ENCODE data around the gene RALGAPA1.
"Not testable (repeated sequence)": the region's sequence is repeated elsewhere in the genome, so short reads cannot be mapped to it uniquely, and the experiment has no call there.

RALGAPA1 gene

DNA sequence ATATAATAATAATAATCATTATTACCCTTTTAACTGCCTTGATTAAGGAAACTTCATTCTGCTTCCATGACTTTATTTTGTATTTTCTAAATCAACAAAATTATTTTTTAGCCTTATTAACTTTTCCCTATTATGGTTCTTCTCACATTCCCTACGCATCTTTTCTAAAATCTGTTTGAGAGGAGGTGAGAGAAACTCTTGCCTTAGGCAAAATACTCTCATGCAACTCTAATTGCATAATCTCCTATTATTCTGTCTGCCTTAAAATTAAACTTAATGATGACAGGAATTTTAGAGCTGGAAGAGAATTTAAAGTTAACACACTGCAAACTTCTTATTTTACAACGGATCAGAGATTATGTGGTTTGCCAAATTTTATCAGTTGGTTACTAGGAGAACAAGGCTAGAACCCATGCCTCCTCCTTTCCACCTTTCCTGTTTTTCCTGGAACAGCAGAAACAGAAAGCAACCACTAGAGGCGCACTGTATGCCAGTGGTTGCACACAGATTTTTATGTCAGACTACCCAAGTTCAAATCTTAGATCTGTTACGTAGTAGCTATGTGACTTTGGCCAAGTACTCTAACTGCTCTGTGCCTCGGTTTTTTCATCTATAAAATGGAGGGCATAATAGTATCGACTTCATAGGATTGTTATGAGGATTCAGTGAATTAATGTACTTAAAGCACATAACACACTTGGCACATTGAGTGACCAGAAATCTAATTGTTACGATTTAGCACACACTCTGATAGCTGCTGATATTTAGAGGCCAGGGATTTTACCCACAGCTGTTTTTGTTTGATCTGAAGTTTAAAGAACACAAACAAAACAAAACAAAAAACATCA, 12.7 kb upstream of the RALGAPA1 start:
- peak; percentile 56 for DNase-seq

DNA sequence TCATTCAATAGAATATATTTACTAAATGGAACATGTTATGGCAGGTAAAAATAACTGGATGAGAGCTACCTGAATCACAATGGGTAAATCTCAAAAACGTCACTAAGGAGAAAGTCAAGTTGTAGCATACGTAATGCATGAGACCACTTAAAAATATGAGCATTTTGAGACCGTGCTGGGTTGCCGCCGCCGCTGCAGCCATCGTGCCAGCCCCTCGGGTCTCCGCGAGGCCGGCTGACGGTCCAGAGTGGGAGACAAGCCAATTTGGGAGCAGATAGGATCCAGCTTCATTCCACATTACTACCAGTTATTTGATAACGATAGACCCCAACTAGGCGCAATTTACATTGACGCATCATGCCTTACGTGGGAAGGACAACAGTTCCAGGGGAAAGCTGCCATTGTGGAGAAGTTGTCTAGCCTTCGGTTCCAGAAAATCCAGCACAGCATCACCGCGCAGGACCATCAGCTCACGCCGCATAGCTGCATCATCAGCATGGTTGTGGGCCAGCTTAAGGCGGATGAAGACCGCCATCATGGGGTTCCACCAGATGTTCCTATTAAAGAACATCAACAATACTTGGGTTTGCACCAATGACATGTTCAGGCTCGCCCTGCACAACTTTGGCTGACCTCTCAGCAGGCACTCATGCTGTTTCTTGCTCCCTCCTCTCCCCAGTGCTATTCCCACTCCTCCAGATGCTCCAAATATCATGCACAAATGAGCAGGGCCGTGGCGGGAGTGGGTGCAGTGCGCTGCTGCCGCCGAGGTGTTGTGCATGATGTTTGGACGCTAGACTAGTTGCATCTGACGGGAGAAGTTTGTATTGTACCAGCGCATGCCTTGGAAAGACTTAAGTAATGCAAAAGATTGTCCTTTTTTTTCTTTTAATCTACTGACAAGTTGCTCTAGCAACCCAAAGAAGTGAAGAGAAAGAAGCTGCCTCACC, 10.8 kb upstream of the RALGAPA1 start:
- DNase-seq: no peak

DNA sequence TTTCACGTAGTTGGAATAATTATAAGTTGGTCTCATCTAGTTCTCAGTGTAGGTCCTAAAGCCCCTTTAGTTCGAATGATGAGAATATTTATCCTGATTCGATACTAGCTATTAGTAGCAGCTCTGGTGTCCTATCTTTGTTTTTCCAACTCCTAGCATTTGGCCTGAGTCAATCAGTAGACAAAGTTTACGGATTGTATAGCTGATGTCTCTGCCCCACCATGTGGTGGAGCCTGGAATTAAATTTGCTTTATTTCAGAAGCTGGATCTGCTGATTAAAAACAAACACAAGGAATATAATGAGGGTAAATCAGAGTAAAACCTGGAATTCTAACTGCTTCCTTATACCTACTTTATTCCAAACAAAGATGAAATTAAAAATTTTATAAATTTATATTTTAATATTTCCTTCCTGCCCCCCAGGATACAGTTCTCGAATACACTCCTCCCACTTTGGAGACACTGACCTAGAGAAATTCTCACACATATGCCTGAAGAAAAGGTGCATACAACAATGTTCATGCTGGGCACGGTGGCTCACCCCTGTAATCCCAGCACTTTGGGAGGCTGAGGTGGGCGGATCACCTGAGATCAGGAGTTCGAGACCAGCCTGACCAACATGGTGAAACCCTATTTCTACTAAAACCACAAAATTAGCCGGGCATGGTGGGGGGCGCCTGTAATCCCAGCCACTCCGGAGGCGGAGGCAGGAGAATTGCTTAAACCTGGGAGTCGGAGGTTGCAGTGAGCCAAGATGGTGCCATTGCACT, 9.4 kb upstream of the RALGAPA1 start:
- DNase-seq: peak; percentile 19

DNA sequence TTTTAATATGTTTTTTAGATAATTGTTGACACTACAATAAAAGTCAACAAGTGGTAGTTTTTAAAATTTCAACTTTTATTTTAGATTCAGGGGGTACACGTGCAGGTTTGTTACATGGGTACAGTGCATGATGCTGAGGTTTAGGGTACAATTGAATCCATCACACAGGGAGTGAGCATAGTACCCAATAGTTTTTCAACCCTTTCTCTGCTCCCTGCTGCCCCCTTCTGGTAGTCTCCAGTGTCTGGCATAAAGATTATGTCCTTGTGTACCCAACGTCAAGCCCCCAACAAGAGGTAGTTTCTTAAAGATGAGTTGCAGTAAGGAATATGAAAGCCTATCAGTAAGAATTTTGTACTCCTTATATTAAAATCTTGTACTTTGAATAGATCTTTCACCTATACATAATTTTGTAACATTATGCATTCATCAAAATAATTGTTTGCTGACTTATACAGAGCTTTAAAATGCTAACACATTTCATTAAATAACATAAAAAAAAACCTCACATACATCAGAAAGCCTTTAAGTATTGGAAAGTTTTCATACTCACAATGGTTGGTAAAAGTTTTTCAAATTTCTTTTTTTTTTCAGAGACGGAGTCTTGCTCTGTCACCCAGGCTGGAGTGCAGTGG, 5.4 kb upstream of the RALGAPA1 start:
- DNase-seq: peak; percentile 59

DNA sequence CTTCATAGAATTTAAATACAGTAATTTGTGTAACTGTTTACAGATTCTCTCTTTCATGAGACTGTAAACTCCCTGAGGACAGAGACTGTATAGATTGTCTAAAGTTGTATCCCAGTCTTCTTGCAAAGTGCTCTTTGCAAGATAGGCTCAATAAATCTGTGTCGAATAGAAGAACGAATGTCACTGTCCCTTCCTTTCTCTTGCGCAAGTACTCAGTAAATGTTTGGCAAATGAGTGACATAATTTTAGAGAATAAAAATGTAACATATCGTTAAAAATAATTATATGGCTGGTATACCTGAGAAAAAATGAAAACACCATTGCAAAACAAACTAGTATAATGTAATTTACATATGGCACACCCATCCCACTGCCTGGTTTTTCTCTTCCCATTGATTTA, 1.9 kb upstream of the RALGAPA1 start:
- no peak for DNase-seq

DNA sequence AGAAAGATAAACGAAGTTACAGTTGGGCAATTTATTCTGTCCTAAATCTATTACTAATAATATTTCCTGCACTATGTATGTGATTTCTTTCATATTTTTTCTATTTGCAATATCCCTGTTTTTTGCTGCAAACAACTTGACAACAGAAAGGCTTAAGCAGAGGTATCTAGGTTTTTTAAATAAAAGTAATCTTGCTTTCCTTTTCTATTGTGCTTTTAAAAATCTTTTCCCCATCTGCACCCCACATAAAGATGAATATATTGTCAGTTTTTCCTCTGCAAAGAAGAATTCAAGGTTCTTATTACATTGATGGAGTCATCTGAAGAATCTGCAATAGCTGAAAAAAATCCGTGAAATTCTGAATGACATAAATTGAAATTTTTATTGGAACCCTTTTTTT, 502 bp upstream of the RALGAPA1 start:
- DNase-seq: no peak

DNA sequence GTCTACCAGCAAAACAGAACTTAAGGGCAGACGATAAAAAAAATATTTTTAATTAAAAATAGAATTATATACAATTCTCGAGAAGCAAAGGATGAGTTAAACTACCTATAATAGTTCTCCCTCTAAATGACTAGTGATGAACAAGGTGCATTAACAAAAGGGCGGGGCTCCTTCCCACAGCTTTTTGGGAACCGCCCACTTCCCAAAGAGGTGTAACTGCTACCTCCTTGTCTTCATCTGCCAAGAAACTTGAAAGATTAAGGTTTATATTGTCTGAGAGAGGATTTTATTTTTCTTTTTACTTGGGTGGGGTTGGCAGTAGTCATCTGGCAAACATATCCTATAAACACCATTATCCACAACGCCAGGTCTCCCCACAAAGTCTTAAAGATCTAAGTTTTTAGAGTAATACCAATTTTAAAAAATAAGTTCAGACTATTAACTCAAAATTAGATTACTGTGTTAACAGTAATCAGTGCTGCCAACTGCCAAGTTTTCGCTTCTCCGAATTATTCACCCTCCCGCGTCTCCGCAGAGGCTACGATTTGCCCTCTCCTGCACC, 938 bp downstream of the RALGAPA1 start:
- no peak for DNase-seq

DNA sequence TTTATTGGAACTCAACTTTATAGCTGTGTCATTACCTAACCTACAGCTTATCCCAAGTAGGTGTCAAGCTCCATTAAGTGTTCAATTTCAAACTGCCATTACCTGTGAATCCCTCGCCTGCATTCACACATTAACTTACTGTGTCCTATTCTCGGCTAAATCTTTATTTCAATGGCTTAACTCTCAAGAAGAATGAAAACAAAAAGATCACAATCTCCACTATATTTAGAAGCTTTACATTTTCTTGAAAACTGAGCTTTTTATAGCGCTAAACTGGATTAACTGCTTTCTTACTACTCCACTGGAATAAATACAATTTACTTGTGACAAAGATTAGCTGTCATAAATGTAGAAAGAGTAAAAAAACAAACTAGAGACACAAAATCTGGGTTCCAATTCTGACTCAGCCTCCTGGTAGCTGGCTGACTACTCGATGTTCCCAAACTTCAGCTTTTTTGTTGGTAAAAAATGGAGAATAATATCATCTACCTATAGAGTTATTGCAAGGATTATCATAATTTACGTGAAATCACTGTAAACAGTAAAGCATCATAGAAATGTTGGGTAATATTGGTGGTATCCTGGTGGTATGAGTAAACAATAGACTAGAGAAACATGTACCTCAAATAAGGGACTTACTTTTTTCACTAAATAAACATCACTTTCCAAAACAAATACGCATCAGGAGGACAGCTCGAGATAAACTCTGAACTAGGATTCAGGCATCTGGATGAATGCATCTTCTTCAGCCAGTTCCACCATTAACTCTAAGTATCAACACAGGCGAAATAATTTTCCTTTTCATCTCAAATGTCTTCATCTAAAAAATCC, 1.7 kb downstream of the RALGAPA1 start:
- no peak for DNase-seq

DNA sequence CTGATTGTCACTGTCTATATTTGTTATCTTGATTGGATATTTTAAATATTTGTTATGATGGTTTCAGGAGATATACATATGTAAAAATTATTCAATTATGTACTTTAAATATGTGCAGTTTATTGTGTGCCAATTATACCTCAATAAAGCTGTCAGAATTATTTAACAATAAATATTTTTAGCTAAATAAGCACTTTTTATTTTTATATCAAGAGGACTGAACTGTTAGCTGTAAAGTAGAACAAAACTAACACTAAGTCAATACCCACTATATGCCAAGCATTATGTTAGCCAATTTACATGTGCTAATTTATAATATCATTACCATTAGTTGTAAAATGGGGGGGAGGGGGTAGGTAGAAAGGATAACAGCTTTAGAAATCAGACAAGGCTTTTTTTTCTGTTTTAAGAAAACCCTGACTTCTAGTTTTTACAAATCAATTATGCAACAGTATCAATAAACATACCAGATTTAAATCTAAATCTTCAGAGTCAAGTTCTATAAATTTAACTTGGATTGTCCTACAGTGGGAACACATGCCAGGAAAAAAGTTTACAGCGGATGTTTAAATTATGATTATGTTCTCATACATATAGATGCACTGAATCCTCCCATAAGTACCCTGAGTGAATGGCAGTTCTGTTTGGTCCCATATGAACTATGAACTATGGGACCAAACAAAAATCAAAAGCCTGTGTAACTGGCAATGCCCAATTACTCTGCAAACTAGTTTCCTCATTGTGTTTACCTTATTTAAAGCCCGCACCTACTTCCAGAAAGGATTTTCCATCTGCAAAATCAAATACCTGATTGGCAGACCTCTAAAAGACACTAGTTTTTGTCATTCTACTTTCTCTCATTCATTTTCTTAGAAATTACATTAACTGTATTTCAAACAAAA, 2.8 kb downstream of the RALGAPA1 start:
- no peak for DNase-seq

DNA sequence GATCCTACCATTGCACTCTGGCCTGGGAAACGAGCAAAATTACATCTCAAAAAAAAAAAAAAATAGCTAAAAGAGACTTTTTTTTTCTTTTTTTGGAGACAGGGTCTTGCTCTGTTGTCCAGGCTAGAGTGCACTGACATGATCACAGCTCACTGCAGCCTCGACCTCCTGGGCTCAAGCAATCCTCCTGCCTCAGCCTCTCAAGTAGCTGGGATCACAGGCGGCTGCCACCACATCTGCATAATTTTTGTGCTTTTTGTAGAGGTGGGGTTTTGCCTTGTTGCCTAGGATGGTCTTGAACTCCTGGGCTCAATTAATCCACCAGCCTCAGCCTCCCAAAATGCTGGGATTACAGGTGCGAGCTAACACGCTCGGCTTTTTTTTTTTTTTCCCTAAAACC, 11.3 kb downstream of the RALGAPA1 start:
- no peak for DNase-seq

DNA sequence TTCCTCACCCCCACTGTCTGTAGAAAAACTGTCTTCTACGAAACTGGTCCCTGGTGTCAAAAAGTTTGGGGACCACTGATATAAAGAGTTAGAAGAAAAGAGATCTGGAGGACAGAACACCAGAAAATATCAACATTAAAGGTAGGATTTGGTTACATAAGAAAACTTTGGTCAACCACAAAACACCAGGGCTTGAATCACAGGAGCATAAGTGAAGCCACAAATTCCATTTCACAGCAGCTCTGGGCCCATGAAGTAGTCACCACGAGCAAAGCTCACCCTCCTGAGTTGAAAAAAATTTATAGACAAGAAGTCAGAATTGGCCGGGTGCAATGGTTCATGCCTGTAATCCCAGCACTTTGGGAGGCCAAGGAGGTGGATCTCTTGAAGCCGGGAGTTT, 19.4 kb downstream of the RALGAPA1 start:
- DNase-seq: no peak

DNA sequence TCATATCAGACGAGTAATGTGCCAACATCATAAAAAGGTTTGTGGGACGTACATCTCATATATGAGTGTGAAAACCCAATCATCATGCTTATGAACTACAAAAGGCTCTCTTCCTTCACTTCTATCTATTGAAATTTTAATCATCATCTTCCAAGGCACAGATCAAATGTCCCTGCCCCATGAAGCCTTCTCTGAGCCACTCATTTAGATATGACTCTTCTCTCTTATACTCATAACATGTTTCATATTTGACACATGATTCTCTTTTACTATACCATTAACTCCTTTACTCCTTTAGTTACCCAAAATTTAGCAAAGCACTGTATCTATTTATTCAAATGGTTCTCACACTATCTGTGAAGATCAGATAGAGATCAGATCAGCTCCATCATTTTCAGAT, 22.2 kb downstream of the RALGAPA1 start:
- DNase-seq: no peak

DNA sequence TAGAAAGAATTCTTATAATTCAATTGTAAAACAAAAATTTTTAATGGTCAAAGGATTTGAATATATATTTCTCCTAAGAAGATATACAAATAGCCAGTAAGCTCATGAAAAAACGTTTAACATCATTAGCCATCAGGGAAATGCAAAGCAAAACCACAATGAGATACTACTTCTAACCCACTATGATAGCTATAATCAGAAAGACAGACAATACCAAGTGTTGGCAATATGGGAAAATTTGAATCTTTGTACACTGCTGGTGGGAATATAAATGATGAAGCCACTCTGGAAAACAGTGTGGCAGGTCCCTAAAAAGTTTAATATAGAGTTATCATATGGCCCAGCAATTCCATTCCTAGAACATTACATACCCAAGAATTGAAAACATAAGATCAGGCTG, 25.4 kb downstream of the RALGAPA1 start:
- DNase-seq: no peak

DNA sequence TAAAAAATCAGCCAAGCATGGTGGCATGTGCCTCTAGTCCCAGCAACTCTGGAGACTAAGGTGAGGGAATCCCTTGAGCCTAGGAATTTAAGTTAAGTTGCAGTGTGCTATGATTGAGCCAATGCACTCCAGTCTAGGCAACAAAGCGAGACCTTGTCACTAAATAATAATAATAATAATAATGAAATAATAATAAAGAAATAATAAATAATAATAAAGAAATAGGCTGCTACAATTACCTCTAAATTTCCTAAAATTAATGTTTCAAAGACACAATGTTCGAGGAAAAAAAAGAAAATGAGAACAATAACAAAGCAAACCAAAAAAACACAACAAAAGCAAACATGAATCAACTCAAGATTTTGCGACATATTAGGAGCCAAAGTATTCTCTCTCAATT, 29.7 kb downstream of the RALGAPA1 start:
- no peak for DNase-seq

DNA sequence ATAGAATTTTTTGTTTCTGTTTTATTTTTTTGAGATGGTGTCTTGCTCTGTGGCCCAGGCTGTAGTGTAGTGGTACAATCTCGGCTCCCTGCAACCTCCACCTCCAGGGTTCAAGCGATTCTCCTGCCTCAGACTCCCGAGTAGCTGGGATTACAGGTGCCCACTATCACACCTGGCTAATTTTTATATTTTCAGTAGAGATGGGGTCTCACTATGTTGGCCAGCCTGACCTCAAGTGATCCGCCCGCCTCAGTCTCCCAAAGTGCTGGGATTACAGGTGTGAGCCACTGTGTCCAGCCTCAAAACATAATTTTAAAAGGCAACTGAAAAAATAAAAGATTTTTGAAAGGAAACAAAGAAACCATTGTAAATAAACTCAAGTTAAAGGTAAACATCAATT, 31.5 kb downstream of the RALGAPA1 start:
- not testable (repeated sequence) for DNase-seq

DNA sequence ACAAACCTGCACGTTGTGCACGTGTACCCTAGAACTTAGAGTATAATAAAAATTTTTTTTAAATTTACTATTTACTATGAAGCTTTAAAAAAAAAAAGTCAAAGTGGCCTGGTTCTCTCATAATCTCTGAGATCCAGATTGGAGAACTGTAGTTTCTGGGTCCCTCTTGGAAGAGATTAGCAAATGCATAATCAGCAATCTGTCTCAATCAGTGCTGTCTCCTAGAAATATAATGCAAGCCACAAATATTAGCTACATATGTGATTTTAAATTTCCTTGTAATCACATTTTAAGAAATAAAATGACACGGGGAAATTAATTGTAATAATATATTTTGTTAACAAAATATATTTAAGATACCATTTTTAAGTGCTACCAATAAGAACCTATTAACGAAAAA, 32.3 kb downstream of the RALGAPA1 start:
- no peak for DNase-seq

DNA sequence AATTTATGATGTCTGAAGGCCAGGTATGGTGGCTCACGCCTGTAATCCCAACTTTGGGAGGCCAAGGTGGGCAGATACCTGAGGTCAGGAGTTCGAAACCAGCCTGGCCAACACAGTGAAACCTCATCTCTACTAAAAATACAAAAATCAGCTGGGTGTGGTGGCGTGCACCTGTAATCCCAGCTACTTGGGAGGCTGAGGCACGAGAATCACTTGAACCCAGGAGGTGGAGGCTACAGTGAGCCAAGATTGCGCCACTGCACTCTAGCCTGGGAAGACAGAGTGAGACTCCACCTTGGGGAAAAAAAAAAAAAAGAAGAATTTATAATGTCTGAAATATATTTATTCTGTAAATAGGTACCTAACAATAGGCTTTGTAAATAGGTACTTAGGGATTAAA, 33.0 kb downstream of the RALGAPA1 start:
- not testable (repeated sequence) for DNase-seq

DNA sequence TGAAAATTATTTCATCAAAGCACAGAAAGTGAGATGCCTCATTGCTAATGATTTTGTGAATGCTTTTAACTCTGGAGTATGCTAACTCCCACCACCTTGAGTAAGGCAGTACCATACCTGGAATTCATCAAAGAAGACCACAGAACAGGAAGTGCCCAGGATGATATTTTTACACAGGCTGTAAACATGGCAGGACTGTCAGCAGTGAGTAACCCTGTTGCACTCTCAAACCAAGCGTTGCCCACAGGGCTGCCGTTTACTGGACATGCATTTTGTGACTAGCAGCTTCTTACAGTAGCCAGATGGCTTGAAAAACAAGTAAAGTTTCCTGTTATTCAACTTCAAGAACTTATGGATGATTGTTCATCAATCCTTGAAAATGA, 42.4 kb downstream of the RALGAPA1 start:
- DNase-seq: no peak

DNA sequence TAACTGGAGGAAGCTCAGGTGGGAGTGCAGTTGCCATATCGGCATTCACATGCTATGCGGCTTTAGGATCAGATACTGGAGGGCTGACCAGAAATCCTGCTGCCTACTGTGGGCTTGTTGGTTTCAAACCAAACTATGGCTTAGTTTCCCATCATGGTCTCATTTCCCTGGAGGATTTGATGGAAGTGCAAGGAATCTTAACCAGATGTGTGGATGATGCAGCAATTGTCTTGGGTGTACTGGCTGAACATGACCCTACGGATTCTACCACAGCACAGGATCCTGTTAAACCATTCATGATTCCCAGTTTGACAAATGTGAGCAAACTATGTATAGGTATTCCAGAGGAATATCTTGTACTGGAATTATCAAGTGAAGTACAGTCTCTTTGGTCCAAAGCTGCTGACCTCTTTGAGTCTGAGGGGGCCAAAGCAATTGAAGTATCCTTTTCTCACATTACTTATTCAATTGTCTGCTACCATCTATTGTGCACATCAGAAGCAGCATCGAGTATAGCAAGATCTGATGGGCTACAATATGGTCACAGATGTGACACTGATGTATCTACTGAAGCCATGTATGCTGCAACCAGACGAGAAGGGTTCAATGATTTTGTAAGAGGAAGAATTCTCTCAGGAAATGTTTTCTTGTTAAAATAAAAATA, 42.9 kb downstream of the RALGAPA1 start:
- no peak for DNase-seq

DNA sequence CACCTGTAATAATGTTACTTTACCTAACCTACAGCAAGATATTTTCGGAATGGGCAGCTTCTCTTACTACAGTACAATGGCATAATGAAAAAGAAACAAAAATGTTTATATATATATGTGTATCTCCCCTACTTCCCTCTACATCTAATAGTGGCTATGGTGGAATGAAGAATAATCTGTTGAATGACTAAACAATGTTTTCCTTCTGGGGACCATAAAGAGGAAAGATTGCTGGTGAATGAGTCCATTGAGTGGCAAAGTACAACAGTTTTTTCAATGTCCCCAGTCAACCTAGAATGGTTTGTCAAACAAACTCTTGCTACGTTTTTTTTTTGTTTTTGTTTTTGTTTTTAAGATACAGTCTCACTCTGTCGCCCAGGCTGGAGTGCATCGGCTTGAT, 47.2 kb downstream of the RALGAPA1 start:
- no peak for DNase-seq

All from NCI-H1694 treated with DMSO at 0.1 percent for 48 hours (cell line).